Activated CD4-positive, alpha-beta T cell treated with anti-CD3 and anti-CD28 coated beads, Interleukin-2, amount 50 U/mL, for 16 hours (primary cell): Measurements from ENCODE around the gene ZFYVE28.
A peak's percentile ranks its signal among the peaks of the same experiment; 100 is the strongest.
"Not testable (repeated sequence)": the region's sequence is repeated elsewhere in the genome, so short reads cannot be mapped to it uniquely, and the experiment has no call there.

ENCODE experiments used
- DNase-seq: peaks from one replicate; pipeline ENCODE4 v3.0.0-alpha.2; 2020

The ZFYVE28 gene

DNA sequence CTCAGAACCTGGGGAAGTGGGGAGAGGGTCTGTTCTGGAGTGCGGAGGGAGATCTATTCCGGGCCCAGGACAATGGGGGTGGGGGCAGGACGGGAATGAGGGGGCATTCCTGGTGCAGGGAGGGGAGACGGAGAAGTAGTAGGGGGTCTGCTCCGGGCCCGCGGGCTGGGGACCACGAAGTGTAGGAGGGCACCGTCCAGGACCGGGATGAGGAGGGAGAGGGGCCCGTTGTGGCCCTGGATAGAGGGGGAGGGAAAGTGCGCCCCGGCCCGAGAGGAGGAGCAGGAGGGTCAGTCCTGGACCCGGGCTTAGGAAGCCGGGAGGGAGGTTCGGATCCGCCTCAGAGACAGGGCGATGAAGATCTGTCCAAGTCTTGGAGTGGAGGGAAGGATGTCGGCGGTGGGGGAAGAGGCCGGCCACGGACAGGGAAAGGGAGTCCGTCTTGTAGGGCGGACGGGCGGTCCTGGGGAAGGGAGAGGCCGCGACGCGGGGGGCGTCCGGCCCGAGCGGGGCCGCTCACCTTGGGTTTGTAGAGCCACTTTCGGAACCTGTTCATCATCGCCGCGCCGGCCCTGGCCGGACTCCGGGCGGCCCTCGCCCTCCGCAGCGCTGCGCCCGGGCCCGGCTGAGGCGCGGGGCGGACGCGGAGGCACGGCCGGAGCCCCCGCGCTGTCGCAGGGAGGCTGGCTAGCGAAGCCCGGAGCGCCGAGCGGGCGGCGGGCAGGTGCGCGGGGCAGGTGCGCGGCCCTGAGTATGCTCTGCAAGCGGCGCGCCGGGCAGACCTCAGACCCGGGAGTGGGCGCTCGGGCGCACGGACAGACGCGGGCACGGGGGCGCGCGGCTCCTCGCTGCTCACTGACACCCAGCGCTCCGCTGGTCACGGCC is at the start of gene ZFYVE28:
ZFYVE28 (minus strand) TSS at position 881 of the 885 bp plus-strand sequence; CDS start at position 559, 322 bp downstream.
- DNase-seq, result no peak

DNA sequence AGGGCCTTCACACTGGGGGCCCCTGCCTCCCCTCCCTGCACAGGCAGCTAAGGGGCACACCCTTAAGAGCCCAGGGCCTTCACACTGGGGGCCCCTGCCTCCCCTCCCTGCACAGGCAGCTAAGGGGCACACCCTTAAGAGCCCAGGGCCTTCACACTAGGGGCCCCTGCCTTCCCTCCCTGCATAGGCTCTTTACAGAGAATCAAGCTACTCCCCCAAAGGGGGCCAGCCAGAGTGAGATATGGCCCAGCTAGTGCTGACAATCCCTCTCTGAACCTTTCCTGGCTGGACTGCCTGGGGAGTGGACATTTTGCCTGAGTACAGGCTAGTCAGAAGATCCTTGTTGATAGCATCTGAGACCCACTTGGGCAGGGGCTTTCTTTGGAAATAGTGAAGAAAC is 47.1 kb upstream of the ZFYVE28 start:
- DNase-seq, result not testable (repeated sequence)

DNA sequence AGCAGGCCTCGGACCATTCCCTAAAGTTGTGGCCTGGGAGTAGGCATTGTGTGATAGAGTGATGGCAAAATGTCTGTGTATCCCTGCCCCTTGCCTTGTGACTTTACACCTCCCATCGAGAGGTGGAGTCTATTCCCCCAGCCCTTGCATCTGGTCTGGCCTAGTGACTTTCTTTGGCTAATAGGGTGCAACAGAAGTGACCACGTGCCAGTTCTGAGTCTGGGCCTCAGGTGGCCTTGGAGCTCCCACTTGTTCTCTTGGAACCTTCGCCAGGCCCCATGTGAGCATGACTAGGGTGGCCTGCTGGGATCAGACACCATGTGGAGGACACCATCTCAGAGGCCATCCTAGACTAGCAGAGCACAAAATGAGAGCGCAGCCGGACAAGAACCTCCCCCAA is 46.6 kb upstream of the ZFYVE28 start:
- DNase-seq, result no peak

DNA sequence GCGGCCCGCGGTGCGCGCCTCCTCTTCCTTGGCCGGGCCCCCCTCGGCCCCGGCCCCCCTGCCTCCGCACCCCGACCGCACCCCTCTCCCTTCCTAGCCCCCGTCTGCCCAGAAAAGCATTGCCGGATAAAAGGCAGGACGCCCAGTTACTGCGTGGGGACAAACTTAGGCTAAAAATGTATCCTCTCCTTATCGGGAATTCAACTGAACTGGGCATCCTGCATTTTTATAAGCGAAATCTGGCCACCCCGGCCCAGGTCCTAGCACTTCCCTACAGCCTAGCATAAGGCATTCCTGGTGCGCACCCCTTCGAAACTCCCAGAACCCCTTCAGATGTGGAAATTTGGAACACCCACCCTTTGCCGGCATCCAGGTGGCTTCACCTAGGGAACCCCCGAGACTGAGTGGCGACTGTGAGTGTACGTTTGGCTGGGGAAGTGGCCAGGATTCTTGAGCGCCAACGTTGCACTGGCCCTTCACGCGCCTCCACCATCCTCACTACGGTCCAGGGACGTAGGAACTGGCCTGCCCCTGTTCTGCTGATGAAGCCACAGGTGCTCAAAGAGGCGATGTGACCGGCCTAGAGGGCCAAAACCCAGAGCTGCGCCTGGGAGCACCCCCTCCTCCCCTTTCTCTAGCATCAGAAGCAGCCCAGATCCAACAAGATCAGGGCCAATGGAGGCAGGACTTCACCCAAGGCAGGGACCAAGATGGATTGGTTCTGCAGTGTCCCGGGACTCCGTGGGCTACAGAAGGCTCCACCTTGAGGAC is 44.7 kb upstream of the ZFYVE28 start:
- DNase-seq, result no peak

DNA sequence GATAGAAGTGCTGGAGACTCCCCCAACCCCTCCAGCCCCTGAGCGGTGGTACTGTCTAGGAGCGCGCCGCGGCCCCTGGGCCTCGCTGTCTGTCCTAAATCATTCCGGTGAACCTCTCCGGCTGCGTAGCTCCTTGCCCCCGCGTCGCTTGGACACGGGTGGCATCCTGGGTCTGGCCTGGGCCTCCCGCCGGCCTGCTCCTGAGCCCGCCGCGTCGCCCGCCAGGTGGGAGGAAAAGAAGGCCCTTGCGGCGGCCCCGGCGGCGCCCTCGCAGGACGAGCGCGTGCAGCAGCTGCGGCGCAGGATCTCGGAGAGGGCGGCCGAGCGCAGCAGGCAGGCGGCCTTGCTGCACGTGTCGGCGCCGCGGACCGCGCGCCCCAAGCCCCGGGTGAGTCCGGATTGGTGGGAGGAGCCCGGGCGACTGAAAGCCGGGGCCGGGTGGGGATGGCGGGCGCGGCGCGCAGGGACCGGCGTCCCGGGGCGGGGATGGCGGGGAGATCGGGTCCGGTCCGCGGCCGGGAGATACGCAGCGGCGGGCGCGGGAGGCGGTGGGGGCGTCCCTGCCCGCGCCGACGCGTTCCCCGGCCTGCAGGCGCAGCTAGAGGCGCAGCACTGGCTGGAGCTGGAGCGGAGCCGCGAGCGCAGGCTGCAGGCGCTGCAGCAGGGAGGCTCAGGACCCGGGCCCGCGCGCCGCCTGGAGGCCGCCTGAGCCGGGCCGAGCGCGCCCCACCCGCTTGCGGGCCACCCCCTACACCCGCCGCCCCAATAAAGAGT is 44.0 kb upstream of the ZFYVE28 start:
- DNase-seq, result peak; percentile 66

DNA sequence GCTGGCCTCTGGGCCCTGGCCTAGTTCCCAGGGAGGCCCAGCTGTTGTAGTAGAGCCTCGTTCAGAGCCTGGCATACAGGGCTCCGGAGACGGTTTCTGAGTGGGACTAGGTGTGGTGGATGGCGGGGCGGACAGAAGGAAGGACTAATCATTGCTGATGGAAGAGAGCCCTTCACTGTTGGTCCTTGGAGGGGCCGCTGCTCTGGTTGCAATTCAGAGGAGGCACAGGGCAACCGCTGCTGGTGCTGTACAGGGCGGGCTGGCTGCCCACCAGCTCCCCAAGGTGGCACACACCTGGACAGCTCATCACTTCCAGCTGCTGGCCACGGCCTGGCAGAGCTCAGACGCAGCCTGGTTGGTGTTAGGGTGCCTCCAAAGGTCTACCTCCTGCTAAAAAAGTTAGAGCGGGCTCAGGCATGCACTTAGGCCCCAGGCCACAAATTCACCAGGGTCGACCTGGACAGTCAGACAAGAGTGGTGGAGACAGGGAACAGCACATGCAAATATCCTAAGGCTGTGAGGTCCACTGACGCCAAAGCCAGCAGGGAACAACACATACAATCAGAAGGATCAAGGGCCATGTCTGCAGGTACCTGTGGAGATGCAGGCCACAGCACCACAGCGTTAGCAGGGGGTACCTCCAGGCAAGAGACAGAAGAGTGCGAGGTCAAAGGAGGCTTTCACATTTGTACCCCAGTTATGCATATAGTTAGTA is 43.0 kb upstream of the ZFYVE28 start:
- no peak for DNase-seq

DNA sequence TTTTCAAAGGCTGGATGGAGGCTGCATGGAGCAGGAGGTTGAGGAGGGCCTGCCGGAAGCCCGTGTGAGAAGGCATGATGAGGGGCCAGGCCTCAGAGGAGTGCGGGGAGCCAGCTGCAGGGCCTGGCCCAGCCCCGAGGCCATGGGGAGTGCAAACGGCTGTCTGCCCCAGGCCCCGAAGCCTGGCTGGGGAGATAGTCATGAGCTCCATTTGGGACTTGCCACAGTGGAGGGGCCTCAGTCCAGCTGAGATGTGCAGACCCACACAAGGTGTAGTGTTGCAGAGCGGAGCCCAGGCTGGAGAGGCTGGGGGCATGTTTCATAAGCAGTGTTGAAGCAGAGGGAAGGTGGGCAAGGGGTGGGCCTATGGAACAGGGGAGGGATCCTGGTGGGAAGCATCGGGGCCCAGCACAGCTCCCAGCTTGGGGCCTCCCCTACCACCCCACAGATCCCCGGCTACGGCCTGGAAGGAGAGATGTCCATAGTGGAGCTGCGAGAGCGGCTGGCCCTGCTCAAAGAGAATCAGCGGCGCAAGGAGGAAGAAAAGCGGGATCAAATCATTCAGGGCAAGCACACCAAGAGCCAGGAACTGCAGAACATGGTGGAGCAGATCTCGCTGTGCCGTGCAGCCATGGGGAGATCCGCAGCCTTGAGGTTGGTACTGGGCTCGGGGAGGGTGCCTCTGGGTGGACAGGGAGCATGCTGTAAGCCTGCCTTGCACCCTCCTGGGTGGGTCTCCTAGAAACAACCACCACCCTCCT is 41.3 kb upstream of the ZFYVE28 start:
- DNase-seq, result no peak

DNA sequence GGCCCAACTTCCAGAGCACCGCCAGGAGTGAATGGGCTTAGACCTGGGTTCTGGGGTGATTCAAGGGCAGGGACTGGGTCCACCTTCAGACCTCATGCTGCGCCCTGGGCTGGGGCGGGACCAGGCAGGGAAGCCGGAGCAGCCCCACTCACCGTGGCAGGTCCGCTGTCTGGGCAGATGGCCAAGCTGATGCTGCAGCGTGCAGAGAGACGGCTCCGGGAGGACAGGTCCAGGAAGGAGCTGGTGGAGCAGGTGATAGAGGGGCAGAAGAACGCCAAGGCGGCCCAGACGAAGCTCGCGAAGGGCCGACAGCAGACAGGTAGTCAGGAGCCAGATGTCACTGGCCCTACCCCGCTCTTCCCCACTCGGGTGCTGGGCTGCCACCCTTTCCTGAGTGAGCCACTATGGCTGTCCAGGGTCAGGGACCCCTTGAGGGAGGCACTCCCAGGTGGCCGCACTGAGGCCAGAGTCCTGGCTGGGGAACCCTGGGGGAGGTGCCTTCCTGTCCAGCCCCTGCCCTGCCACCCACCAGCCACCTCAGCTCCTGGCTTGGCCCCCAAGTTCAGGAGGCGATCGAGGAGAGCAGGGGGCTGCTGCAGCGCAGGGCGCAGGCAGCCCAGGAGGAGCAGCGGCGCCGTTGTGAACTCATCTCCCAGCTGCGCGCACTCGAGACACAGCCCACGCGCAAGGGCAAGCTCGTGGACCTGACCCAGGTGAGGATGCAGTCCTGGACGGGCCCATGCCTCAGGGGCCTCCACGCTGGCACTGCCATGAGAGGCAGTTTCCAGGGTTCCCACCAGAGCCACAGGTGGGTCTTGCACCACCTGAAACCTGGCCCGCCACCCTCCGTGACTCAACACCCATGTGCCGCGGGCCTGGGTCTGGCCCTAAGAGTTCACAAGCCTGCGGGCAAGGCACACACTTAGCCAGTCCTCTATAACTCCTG is 40.4 kb upstream of the ZFYVE28 start:
- DNase-seq, result no peak

DNA sequence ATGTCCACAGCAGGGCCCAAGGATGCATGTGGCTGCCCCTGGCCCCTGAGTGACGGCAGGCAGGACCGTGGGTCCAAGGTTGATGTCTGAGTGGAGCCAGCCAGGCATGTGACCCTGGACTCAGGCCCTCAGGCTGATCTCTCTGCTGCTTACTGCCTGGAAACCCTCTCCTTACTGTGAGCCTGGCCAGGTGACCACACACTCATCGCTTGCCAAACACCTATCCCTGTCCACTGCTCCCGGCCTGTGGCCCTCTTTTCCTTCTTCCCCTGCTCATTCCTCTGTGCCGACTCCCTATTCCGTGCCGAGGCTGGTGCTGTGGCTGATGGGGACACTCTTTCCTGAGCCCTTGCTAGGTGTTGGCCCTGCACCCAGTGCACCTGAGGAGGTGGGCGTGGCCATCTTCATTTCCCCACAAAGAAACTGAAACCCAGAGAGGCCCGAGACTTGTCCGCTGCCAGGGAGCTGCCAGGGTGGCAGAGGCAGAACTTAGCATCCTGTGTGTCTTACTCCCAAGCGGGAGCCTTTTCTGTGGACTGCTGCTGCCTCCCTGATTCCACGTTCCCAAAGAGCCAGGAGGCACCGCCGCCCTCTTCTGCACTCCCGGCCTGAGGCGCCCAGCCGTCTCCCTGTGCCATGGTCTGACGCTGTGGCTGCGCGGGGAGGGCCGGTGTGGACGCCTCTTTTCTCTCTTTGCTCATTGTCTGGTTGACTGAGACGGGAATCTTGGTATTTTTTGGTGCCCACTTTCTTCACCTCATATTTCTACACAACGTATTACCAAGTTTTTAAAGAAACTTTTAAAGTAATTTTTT is 39.2 kb upstream of the ZFYVE28 start:
- DNase-seq, result no peak

DNA sequence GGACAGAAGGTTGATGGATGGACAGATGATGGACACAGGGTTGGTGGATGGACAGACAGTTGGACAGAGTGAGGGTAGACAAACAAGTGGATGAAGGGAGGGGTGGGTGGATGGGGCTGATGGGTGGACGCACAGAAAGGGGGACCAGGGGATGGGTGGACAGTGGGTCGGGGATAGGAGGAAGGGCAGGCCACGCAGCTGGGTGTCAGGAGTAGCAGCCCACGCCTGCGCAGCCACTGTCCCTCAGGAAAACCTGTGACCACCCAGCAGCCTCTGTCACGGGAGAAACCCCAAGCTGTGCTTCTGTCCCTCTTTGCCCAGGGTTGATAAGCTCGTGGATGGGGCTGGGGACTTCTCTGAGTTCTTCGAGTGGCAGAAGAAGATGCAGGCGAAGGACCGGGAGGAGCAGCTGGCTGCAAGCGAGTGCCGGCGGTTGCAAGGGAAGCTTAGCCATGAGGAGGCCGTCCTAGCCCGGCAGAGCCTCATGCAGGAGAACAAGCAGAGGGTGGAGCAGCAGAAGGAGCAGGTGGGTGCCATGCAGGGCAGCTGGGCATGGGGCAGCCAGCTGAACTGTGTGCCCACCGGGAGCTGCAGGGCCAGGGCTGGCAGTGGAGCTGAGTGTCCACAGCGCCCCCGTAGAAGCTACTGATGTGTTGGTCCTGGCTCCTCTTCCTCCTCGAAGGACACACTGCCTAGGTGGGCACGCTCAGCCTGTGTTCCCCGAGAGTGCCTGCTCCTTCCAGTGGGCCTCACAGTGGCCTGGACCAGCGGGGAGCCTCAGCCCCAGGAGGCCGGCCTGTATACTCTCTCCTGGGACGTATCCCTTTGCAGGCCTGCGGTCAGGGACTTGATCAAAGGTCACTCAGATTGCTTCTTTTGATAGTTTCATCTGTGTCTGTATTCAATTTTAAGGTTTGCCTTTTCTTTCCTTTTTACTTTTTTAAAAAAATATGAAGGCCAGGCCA is 33.7 kb upstream of the ZFYVE28 start:
- DNase-seq, result no peak

DNA sequence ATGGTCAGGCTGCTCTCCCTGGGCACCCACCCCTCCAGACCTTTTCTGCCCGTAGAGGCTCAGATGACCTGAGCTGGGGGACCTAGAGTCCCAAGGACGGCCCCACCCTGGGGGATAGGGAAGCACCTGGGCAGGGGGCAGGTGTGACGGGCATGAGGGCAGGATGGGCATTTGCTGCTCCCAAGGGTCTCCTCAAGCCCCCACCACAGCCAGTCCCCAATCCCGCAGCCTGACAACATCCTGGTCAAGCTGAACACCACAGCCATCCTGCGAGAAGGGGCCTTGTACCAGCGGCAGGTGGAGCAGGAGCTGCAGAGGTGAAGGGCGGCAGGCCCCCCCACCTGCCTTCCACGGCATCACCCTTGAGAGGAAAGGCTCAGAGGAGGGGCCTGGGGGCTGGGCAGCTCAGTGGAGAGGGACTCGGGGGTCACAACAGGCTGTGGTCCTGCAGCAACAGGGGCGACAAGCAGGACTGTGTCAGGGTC is 32.6 kb upstream of the ZFYVE28 start:
- DNase-seq, result no peak

DNA sequence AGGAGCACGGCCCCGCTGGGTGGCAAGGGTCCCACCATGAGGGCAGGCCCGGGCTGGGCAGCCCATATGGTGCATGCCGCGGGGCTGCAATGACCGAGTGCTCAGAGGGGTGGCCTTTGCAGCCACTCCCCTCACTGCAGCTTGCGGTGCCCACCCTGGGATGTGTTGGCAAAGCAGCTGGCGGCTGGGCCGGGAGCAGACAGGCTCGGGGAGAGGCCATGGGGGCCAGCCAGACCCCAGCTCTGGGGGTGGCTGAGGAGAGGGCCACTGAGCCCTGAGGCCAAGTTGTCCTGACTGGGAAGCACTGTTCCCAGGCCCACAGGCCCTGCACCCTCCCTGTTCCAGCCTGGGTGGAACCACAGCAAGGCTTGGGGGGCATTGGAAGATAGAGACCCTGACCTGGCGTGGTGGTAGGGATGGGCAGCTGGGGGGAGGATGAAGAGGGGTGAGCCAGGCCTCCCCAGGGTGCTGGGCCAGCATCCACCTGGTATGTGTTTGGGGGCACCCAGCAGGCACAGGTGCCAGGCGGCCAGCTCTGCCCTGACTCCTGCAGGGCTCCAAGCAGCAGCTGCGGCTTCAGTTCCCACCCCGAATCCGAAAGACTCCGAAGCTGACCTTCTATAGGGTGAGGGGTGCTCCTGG is 32.1 kb upstream of the ZFYVE28 start:
- DNase-seq, result no peak

DNA sequence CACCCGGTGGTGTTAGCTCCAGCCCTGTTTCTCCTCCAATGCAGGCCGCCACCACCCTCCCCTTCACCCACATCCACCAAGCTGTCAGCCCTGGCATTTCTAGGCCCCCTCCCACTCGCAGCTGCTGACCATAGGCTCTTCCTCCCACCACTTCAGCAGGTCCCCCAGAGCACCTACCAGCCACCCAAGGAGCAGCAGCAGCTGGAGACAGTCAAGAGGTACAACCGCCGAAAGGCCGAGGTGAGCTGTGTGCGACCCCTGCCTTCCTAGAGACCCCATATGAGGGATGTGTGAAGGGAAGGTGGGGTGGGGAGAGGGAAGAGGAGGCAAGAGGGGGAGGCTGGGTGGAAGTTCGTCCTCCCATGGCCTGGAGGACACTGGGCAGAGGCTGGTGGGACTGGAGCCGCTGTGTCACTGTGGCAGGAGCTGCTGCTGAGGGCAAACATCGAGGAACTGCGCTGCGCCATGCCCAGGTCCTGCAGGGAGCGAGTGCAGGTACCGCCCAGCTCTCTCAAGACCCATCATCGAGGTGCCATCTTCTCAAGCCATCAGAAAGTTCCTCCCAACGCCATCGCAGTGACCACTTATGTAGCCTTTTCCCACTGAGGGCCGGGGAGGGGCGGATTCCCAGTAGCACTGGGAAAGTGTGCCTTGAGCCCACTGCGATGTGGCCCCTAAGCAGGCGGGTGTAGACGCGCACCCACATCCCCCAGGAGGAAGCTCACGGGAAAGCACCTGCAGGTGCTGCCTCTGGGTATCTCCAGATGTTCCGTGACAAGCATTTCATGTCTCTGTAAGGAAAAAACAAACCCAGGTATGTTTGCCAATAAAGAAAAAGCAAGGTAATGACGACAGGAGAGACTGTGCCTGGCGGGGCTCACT is 31.3 kb upstream of the ZFYVE28 start:
- no peak for DNase-seq

DNA sequence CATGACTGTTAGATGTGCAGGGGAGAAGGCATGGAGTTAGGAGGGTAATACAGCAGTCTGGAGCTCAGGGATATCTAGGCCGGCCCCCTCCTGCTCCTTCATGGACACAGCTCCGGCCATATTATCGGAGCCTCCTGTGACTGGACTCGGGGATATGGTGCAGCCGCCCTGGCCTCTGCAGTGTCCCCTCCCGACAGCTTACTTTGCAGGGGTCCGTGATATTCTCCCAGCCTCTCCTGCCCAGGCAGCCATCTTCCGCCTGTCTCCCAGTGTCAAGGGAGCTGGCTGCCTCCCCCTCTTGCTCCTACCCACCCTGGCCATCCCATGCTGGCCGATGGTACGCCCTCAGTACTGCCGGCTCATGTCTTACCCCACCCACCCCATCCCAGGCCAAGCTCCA is 30.6 kb upstream of the ZFYVE28 start:
- DNase-seq, result no peak

DNA sequence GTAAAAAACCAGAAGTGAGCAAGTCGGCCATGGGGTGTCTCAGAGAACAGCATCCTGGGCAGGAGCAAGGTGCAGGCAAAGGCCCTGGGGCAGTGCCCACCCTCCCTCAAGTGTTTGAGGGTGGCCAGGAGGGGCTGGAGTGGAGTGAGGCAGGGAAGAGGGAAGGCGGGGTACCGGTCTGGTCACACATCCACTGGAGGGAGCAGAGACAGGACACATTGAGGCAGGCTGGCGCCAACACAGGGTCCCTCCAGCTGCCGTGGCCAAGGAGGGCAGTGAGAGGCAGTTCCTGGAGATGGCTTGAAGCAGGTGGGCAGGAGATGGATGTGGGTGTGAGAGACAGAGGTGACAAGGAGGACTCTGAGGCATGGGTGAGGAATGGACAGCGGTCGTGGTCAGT is 30.1 kb upstream of the ZFYVE28 start:
- DNase-seq, result no peak

DNA sequence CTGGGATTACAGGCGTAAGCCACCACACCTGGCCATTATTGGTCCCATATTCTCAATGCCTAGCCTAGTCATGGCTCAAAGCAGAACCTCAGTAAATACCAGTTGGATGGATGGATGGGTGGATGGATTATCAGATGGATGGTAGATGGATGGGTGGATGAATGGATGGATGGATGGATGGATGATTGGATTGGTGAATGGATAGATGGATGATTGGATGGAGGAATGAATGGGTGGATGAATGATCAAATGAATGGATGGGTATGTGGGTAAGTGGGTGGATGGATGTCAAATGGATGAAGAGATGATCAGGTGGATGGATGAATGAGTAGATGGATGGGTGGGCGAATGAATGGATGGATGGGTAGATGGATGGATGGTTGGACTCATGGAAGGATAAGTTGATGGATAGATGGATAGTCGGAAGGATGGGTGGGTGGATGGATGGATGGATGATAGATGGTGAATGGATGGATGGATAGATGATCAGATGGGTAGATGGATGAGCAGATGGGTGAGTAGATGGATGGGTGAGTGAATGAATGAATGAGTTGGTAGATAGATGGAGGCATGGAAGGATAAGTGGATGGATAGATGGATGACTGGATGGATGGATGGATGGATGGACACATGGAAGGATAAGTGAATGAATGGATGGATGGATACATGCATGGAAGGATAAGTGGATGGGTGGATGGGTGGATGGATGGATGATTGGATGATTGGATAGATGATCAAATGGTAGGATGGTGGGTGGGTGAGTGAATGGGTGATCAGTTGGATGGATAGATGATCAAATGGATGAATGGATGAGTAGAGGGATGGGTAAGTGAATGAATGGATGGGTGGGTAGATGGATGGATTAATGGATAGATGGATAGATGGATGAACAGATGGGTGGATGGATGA is 28.5 kb upstream of the ZFYVE28 start:
- DNase-seq, result no peak
